LHCN-M2 (cell line): ENCODE measurements around the gene SLC38A3. TPM values are rescaled to one million over a fixed set of nuclear protein-coding genes. Genes with fewer than 3 reads are reported as not detected.
"Not testable (repeated sequence)": the region's sequence is repeated elsewhere in the genome, so short reads cannot be mapped to it uniquely, and the experiment has no call there.

Experiments used
- DNase-seq: peaks from one replicate; pipeline ENCODE4 v3.0.0-alpha.2; 2012; ENCODE audit warnings: low read depth
- total RNA-seq: library from RNA; depleted of rRNA; stranded (reverse); fragments of >200 nt; gene quantifications from 2 replicates; pipeline ENCODE4 v1.2.3, GENCODE V29; 2014

The SLC38A3 gene
- total RNA-seq, 1 experiment from 2014 or later: 1.1 TPM

DNA sequence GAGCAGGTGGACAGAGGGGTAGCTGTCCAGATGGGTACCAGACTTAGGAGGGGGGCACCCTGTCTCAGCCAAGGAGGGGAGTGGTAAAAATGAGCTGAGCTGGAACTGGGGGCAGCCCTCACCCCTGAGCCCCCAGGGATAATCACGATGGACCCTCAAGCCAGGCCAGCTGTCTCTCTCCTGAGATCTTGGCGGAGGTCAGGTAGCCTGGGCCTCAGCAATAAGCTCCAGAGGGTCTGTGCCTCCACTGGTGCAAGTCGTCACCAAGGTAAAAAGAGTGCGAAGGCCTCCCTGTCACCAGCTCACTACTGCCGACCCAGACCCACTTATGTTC is 5.1 kb downstream of the SLC38A3 start:
- no peak for DNase-seq

DNA sequence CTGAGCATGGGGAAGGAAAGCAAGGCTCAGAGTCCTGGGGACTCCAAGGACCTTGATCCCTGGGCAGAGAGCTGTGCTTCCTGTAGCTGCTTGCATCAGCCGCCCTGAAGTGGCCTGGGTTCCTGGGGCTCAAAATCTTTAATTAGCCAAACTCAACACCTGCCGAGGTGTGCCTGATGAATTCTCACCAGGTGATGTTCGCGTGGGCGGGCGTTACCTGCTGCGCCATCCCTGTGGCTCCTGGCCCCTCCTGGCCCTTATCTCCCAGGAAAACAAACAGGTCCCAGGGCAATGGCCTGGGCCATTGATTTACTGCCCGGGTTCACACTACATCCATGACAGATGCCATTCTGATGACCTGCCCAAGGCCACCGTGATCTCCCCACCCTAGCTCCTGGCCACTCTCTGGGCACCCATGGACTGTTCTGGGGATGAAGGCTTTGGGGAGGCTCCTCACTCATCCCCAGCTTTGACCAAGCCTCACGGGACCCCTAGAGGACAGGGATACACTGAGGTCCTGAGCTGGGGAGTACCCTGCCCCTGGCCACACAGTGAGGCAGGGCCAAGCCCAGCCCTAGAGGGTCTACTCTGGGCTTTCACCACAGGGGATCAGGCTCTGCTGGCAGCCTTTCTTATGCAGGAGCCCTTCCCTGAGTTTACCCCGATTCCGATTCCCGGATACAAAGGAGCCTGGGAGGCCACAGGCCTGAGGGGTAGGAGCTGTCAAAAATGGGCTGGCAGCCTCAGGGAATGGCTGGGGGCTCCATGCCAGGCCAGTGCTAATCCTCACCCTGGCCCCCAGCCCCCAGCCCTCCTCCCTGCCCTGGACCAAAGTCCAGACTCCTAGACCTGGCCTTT is 5.7 kb downstream of the SLC38A3 start:
- no peak for DNase-seq

DNA sequence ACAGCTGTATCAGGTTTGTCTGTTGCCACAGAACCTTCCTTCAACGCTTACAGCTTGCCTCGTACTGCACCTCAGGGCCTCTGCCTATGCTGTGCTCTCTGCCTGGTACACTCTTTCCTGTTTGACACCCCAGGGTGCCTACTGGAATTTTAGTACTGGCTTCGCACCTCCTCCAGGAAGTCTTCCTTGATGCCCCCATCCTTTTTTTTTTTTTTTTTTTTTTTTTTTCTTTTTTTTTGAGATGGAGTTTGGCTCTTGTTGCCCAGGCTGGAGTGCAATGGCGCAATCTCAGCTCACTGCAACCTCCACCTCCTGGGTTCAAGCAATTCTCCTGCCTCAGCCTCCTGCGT is 6.3 kb downstream of the SLC38A3 start:
- not testable (repeated sequence) for DNase-seq

DNA sequence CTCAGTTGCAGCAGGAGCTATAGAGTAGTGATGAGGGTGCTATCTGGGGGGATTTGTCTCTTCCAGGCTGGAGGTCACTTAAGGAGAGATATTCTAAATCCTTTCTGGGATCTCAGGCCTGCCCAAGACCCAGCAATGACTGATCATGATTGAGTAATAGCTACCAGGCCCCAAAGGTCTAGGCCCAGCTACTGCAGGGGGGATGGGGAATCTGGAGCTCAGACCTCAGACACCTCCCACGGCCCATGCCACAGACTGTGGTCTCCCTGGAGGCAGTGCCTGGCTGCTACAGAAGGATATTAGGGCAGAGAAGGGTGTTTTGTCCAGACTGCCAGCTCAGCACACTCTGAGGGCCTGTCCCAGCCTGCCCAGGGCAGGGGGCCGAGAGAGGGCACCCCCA is 6.9 kb downstream of the SLC38A3 start:
- peak; percentile 28 for DNase-seq

DNA sequence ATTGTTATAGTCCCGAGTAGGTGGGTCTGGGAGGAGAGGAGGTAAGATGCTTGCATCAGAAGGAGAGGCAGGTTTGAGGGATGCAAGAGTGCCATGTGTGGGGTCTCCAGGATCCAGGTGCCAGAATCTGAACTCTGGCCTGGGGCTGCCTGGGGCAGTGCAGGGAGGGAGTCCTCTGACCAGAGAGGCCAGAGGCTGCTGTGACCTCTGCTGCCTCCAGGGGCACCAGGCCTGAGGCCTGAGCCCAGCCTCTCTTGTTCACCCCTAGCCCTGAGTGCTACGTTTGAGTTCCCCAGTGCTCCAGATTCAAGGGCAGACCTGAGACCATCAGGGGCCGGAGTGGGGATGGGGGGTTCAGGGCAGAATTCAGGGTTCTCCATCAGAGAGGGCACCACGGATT is 7.4 kb downstream of the SLC38A3 start:
- no peak for DNase-seq

DNA sequence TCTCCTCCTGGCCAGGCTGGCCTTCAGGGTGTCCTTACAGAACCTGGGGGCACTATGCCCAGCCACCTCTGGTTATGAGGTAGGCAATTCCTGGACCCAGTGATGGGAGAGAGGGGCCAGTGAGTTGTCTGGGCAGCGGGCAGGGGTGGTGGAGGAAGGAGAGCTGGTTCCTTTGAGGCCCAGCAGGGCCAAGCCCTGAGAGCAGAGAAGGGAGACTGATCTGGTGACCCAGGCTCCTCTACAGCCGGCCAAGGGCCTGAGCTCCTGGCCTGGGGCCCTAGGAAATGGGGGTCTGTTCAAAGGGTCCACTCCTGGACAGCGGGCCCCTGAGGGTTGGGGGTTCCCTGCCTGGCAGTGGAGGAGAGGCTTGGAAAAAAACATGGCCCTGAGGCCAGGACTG is 7.9 kb downstream of the SLC38A3 start:
- DNase-seq: no peak

DNA sequence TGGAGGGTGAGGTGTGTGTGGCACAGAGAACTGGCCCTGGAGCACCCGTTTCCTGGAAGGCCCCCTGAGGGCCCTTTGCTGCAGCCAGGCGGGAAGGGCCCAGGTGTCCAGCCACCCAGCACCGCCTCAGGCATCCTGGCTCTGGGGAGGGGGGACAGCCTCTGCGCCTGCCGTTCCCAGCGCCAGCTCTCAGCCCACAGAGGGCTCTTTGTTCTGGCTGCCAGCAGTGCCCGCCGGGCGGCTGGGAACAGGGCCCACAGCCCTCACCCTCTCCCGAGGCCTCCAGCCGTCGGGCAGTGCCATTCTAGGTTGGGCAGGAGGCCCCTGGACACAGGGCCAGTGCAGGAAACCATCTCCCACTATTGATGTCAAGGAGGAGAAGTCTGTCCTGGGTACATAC is 8.3 kb downstream of the SLC38A3 start:
- DNase-seq: no peak

DNA sequence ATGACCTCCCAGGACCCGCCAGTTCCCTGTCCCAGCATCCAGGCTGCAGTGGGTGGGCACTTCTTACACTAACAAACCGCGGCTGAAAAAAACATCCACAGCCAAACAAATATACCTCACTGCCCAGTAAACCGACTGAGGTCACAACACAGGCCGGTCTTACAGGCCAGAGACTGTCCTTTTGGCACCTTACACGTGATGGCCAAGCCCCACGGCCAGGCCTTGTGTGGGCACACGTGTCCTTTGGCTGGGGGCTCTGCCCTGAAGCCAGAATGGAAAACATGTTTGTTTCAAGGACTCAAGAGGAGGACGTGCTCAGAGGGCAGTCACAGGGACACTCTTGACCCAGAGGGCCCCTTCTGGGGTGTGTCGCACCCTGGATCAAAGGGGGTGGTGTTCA is 9.8 kb downstream of the SLC38A3 start:
- no peak for DNase-seq

DNA sequence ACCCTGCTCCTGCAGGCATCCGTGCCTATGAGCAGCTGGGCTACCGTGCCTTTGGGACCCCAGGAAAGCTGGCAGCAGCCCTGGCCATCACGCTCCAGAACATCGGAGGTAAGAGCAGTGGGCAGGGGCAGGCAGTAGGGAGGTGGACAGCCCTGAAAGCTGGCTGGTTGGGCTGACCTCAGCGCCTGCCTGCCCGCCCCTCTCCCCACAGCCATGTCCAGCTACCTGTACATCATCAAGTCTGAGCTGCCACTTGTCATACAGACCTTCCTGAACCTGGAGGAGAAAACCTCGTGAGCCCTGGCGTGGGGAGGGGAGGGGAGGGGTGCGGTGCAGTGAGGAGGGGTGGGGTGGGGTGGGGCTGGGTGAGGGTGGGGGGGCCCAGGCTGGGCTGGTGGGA is 10.5 kb downstream of the SLC38A3 start:
- no peak for DNase-seq

DNA sequence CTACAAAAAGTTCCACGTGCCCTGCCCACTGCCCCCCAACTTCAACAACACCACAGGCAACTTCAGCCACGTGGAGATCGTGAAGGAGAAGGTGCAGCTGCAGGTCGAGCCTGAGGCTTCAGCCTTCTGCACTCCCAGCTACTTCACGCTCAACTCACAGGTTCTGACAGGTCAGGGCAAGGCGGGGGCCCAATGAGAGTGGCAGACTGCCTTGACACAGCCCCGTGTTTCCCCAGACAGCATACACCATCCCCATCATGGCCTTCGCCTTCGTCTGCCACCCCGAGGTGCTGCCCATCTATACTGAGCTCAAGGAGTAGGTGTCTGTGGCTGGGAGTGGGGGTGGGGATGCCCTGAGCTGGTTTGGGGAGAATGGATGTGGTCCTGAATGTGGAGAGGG is 12.6 kb downstream of the SLC38A3 start:
- no peak for DNase-seq

DNA sequence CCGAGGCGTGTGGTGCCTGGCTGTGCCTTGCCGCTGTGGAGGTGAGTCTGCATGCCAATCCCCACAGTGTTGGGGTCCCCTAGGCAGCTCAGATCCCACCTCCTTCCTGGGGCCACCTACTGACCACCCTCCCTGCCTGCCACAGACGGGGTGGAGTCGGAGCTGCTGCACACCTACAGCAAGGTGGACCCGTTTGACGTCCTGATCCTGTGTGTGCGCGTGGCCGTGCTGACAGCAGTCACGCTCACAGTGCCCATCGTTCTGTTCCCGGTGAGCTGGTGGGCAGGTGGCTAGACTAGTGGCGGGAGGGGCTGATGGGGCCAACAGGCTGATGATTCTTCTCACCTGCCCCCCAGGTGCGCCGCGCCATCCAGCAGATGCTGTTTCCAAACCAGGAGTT is 13.4 kb downstream of the SLC38A3 start:
- DNase-seq: no peak

DNA sequence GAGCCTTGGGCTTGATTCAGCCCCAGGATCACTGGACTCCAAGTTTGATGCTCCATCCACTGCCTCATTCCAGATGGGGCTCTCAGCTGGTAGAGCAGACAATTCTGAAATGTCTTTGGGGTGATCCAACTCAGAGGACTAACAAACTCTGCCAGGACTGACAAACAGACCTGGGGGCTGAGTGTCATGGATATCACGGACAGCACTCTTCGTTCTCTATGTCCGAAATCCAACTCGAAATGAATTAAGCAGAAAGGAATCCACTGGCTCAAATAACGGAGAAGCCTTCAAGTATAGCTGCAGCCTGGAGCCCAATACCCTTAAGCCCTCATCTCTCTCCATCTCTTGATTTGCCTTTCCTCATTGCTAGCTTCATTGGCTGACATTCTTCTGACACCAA is 14.2 kb downstream of the SLC38A3 start:
- DNase-seq: no peak

DNA sequence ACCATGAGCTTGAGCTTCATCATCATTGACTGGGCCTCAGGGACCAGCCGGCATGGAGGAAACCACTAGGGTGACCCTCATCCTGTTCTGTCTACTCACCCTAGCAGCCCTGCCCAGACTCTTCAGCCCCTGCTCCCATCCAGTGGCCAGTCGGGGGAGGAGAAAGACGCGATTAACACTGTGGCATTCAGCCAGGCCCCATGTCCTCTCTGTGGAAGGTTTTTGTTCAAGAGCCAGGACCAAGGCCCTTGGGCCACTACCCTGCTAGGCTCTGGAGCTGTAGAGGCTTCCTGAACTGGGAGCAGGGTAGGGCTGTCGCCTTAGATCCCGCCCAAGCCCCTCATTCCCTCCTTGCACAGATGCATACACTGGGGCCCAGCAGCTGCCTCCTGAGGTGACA is 15.0 kb downstream of the SLC38A3 start:
- no peak for DNase-seq

DNA sequence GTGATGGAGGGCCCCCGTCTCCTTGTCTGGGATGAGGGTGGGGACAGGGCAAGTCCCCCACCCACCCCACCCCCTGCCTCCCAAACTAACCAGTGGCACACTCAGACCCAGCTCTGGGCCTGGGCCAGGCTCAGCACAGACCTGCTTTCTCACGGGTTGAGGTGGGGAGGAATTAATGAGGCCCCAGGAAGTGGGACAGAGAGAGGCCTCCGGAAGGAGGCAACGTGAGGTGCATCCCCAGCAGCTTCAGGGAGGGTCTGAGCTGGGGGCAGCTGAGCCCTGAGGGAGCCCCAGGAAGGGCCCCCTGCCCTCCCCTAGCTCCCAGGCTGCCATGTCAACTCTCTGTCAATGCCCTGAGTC is 16.0 kb downstream of the SLC38A3 start:
- DNase-seq: no peak

DNA sequence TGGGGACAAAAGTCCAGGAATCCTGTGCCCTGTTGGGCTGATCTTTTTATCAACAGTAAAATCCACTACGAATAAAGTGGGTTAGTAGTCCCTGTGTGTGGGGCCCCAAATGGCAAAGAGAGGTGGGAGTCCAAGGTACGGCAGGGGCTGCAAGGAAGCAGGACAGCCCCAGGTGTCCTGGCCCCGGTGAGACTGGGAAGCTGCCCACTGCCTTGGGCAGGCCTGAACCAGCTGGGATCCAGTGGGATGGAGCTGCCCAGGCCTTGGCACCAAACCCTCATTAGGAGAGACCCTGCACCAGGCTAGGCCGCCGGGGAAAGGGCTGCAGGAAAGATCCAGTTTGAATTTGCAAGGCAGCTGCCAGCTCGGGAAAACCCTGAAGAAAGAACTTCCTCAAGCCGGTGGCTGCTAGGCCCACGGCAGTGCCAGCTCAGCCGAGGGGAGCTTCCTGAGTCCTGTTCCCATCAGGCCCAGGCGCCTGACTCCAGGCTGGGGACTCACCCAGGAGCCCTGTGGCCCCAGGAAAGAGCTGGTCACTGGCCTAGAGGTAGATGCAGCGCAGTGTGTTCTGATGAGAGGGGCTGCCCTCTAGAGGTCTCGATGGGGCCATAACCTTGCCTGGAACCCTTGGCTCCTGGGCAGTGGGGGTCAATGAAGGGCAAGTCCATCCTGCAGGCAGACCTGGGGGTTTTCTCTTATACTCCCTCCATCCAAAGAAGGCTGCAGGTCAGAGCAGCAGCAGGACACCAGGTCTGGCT is 16.5 kb downstream of the SLC38A3 start:
- no peak for DNase-seq

DNA sequence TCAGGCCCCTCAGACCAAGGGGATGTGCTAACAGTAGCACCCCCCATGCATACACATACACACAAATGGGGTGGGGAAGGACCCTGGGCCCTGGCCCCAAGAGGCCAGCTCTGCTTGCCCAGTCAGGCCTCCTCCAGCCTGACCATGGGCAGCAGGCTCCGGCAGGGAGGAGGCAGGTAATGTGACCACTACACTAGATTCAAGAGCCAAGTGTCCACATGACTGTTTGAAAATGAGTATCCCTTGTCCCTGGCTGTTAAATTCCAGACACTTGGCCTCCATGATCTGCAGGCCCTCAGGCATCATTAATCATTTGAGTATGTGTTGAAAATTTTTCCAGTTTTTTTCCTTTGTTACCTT is 17.1 kb downstream of the SLC38A3 start:
- no peak for DNase-seq

DNA sequence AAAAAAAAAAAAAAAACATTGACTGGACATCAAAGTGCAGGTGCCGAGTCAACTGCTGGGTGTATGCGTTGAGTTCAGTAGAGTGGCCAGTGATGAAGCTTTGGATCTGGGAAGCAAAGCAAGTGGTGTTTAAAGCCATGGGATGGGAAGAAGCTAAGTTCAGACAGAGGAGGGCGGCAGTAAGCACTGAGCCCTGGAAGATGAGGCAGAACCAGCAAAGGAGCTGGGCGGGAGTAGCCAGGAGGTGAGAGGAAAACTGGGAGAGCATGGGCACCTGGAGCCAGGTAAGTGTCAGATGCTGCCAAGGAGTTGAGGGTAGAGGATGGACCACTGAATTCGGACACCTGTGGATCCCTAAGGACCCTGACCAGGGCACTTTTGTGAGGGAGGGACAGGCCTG is 19.6 kb downstream of the SLC38A3 start:
- DNase-seq: no peak

DNA sequence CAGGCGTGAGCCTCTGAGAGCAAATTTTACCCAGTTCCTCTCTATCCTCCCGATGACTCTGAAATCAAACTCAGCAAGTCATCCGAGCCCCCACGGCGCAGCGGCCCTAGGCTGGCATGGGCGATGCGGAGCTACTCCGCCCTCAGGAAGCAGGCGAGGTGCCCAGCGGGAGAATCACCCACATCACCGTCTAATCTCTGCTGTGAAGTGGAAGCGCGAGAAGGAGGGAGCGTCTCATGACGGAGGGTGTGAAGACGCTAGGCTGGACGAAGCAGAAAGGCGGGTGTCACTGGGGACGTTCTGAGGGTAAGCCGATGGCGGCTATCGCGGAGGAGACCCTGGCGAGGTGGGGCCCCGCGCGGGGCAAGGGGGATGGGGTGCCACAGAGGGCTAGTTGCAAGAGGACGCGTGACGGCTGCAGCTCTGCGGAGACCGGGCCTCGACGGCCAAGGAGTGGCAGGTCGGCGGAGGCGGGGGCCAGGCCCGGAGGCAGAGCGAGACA is 21.9 kb downstream of the SLC38A3 start:
- peak; percentile 21 for DNase-seq

DNA sequence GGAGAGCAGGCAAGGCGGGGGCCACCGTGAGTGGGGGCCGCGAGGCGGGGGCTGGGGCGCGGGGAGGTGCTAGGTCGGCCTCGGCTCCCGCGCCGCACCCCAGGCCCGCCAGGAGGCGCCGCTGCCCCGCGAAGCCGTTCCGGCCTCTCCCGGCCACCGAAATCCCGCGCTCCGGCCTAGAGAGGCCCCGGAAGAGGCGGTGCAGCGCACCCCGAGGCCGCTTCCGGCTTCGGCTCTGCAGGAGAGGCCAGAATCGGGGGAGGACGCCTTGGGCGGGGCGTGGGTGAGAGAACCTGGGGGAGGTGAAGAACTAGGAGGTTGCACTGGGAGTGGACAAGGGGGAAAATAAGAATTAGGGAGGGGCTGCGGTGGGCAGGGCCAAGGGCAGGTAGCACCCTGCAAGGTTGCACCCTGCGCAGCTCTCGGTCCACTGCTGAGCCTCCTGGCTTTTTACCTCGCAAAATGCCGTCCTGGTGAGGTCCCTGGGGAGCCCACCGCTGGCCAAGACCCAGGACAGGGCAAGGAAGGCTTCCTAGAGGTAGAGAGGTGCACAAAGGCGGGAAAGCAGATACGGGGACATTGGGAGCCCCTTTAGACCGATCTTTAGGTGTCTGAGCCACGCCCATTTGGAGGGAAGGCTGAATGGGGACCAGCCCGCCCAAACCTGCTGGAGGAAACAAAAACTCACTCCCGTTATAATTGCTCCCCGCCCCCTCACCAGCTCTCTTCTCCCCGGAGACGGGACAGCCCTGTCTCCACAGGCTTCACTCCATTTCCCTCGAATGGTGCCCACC is 22.5 kb downstream of the SLC38A3 start:
- DNase-seq: peak; percentile 84

DNA sequence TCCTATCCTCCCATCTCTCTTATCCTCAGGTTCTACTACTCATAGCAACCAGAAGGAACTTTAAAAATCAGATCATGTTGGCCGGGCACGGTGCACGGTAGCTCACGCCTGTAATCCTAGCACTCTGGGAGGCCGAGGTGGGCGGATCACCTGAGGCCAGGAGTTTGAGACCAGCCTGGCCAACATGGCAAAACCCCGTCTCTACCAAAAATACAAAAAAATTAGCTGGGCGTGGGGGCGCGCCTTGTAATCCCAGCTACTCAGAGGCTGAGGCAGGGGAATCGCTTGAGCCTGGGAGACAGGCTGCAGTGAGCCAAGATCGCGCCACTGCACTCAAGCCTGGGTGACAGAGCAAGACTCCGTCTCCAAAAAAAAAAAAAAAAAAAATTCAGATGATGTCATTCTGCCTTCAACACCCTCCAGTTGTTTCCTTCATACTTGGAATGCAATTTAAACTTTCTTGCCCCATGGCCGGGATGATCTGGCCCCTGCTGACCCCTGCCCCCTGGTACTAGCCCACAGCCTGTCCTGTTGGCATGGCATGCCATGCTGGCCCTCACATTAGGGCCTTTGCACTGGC is 23.2 kb downstream of the SLC38A3 start:
- DNase-seq: not testable (repeated sequence)

DNA sequence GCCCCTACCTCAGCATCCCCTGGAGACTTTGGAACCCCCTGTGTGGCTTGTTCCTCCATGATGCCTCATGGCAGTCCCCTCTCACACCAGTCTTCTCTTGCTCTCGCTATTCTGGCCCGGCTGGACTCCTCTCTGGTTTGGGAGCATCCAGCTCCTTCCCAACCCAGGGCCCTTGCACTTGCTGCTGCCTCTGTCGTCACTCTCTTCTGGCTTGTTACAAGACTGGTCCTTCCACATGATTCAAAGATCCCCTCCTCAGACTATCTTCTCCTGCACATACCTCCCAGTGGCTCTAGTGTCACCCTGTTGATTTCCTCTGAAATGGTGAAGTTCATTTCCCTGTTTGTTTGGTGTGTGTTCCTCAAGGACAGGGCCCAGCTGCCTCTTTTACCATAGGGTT is 24.4 kb downstream of the SLC38A3 start:
- DNase-seq: no peak
